Neural cell (in vitro differentiated cells): ENCODE measurements around the gene HCK. TPM values are rescaled to one million over a fixed set of nuclear protein-coding genes. Genes with fewer than 3 reads are reported as not detected.

ENCODE experiments used
- H2AFZ ChIP-seq: fragments of 200-600, 300-800 bp; sonication (generic), shearing (Covaris generic); 2 replicates; pipeline ENCODE4 v1.6.0; 2014; ENCODE audit warnings: low read depth, mild to moderate bottlenecking, antibody characterized with exemption, low read length, moderate library complexity
- H3F3A ChIP-seq: fragments of 200-600 bp; shearing (Covaris generic); 2 replicates; pipeline ENCODE4 v1.6.1; 2016; ENCODE audit warnings: mild to moderate bottlenecking, moderate library complexity, mixed read lengths, antibody characterized with exemption, low read length; ENCODE audit not compliant: insufficient read depth, poor library complexity, severe bottlenecking
- H3K27ac ChIP-seq: fragments of 200-600, 300-800 bp; sonication (generic), shearing (Covaris generic); 2 replicates; pipeline ENCODE4 v1.5.1; 2014; ENCODE audit warnings: mild to moderate bottlenecking, low read length, moderate library complexity
- H3K27me3 ChIP-seq: fragments of 300-800, 200-600 bp; sonication (generic), shearing (Covaris generic); 2 replicates; pipeline ENCODE4 v1.6.0; 2014; ENCODE audit warnings: mild to moderate bottlenecking, low read depth, low read length, moderate library complexity; ENCODE audit not compliant: insufficient read depth
- H3K36me3 ChIP-seq: fragments of 300-800, 200-600 bp; sonication (generic), shearing (Covaris generic); 2 replicates; pipeline ENCODE4 v1.5.1; 2014; ENCODE audit warnings: mild to moderate bottlenecking, antibody characterized with exemption, low read length, moderate library complexity; ENCODE audit not compliant: insufficient read depth
- H3K4me2 ChIP-seq: fragments of 300-800, 200-600 bp; sonication (generic), shearing (Covaris generic); 2 replicates; pipeline ENCODE4 v1.6.0; 2014; ENCODE audit warnings: mild to moderate bottlenecking, low read length
- H3K4me3 ChIP-seq: fragments of 300-800, 200-600 bp; sonication (generic), shearing (Covaris generic); 2 replicates; pipeline ENCODE4 v1.5.1; 2014; ENCODE audit warnings: mild to moderate bottlenecking, low read length, moderate library complexity
- H3K79me2 ChIP-seq: fragments of 200-600 bp; shearing (Covaris generic); replicated peaks from 2 replicates; pipeline ENCODE4 v1.6.0; 2014; ENCODE audit warnings: mild to moderate bottlenecking, low read length, moderate library complexity; ENCODE audit not compliant: insufficient read depth
- H3K9ac ChIP-seq: fragments of 300-800, 200-600 bp; sonication (generic), shearing (Covaris generic); 2 replicates; pipeline ENCODE4 v1.6.1; 2016; ENCODE audit warnings: mild to moderate bottlenecking, low read length, mixed read lengths
- H3K9me2 ChIP-seq: fragments of 200-600 bp; shearing (Covaris generic); 2 replicates; pipeline ENCODE4 v1.6.1; 2016; ENCODE audit warnings: mild to moderate bottlenecking, low read length, mixed read lengths; ENCODE audit not compliant: insufficient read depth
- H3K9me3 ChIP-seq: fragments of 200-600, 300-800 bp; sonication (generic), shearing (Covaris generic); 2 replicates; pipeline ENCODE4 v1.6.1; 2016; ENCODE audit warnings: mild to moderate bottlenecking, mixed run types, low read length, moderate library complexity, mixed read lengths
- H4K20me1 ChIP-seq: fragments of 200-600 bp; shearing (Covaris generic); 2 replicates; pipeline ENCODE4 v1.6.1; 2016; ENCODE audit warnings: mild to moderate bottlenecking, mixed run types; ENCODE audit not compliant: insufficient read depth
- EP300 ChIP-seq: fragments of 450-650 bp; conservative IDR thresholded peaks from 2 replicates; pipeline ENCODE4 v1.6.1; 2014; ENCODE audit warnings: antibody characterized with exemption, mild to moderate bottlenecking, moderate library complexity; ENCODE audit not compliant: poor library complexity, severe bottlenecking
- EZH2 ChIP-seq: fragments of 200-600, 300-800 bp; shearing (Covaris generic), sonication (generic); IDR thresholded peaks from 2 replicates; pipeline ENCODE4 v1.6.1; 2014; ENCODE audit warnings: antibody characterized with exemption, low read length, borderline replicate concordance, mild to moderate bottlenecking; ENCODE audit not compliant: insufficient read depth, poor library complexity, severe bottlenecking
- MXI1 ChIP-seq: fragments of 450-650 bp; conservative IDR thresholded peaks from 2 replicates; pipeline ENCODE4 v1.6.1; 2014; ENCODE audit warnings: antibody characterized with exemption, mild to moderate bottlenecking; ENCODE audit not compliant: poor library complexity, severe bottlenecking
- POLR2AphosphoS5 ChIP-seq: IDR thresholded peaks from 2 replicates; pipeline ENCODE4 v1.6.1; 2012
- RAD21 ChIP-seq: fragments of 450-650 bp; conservative IDR thresholded peaks from 2 replicates; pipeline ENCODE4 v1.6.1; 2014; ENCODE audit warnings: antibody characterized with exemption, mild to moderate bottlenecking, moderate library complexity
- SMC3 ChIP-seq: fragments of 450-650 bp; conservative IDR thresholded peaks from 2 replicates; pipeline ENCODE4 v1.6.1; 2014; ENCODE audit warnings: antibody characterized with exemption, mild to moderate bottlenecking, moderate library complexity; ENCODE audit not compliant: poor library complexity
- TAF1 ChIP-seq: IDR thresholded peaks from 2 replicates; pipeline ENCODE4 v1.6.1; 2012; ENCODE audit warnings: low read depth
- polyA plus RNA-seq: library from polyadenylated mRNA; depleted of rRNA; stranded (reverse); fragments of >200 nt; gene quantifications from 2 replicates; pipeline ENCODE4 v1.2.3, GENCODE V29; 2014
- TF ChIP-seq, protein P1 (sequence below): fragments of 450-650 bp; IDR thresholded peaks from 2 replicates; pipeline ENCODE4 v1.5.1; 2014; ENCODE audit warnings: antibody characterized with exemption, mild to moderate bottlenecking, moderate library complexity; ENCODE audit not compliant: poor library complexity, severe bottlenecking
- TF ChIP-seq, protein P2 (sequence below): IDR thresholded peaks from 2 replicates; pipeline ENCODE4 v1.6.1; 2012; ENCODE audit warnings: borderline replicate concordance

HCK gene
- polyA plus RNA-seq, 1 donor from 2014 or later: 0.58 TPM

DNA sequence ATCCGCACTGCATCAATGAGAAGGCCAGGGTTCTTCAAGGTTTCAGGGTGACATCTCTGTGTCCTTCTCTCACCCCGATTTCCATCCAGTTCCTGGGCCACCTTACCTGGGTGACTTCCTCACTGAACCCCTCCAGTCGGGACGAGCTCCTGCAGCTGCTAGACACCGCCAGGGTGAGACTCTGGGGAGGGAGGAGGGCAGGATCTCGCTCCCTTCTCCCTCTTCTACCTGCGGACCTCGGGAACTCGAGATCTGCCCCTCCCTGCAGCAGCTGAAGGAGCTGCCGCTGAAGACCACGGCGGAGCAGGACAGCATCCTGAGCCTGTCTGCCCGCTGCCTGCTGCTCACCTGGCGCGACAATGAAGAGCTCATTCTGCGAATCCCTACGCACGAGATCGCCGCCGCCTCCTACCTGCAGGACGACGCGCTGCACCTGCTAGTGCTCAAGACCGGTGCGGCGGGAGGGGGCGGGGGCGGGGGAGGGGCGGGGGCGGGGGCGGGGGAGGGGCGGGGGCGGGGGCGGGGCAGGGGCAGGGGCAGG, 34.3 kb upstream of the HCK start:
- Histone ChIP-seq H3K9me3 (no peaks in the 10 kb centered on the region), H3F3A (no peaks in the 10 kb centered on the region), H4K20me1 (no peaks in the 10 kb centered on the region), H3K9me2 (no peaks in the 10 kb centered on the region), H3K9ac (peak overlapping the region; percentile 60), H3K4me2 (peak overlapping the region; percentile 56), H3K27ac (no peak overlapping the region), H3K79me2 (no peaks in the 10 kb centered on the region), H3K36me3 (no peaks in the 10 kb centered on the region), H2AFZ (peak overlapping the region; percentile 31), H3K4me3 (peak overlapping the region; percentile 69), H3K27me3 (peaks cover 38% of the 10 kb centered on the region)
- TF ChIP-seq TAF1 (no peak), POLR2AphosphoS5 (peak; percentile 64), MXI1 (peak; percentile 12), RAD21 (peak; percentile 56), EP300 (peak; percentile 35), EZH2 (no peak), SMC3 (peak; percentile 63)
- TF ChIP-seq, protein P1, sequence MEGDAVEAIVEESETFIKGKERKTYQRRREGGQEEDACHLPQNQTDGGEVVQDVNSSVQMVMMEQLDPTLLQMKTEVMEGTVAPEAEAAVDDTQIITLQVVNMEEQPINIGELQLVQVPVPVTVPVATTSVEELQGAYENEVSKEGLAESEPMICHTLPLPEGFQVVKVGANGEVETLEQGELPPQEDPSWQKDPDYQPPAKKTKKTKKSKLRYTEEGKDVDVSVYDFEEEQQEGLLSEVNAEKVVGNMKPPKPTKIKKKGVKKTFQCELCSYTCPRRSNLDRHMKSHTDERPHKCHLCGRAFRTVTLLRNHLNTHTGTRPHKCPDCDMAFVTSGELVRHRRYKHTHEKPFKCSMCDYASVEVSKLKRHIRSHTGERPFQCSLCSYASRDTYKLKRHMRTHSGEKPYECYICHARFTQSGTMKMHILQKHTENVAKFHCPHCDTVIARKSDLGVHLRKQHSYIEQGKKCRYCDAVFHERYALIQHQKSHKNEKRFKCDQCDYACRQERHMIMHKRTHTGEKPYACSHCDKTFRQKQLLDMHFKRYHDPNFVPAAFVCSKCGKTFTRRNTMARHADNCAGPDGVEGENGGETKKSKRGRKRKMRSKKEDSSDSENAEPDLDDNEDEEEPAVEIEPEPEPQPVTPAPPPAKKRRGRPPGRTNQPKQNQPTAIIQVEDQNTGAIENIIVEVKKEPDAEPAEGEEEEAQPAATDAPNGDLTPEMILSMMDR: peak; percentile 86
- TF ChIP-seq, protein P2, sequence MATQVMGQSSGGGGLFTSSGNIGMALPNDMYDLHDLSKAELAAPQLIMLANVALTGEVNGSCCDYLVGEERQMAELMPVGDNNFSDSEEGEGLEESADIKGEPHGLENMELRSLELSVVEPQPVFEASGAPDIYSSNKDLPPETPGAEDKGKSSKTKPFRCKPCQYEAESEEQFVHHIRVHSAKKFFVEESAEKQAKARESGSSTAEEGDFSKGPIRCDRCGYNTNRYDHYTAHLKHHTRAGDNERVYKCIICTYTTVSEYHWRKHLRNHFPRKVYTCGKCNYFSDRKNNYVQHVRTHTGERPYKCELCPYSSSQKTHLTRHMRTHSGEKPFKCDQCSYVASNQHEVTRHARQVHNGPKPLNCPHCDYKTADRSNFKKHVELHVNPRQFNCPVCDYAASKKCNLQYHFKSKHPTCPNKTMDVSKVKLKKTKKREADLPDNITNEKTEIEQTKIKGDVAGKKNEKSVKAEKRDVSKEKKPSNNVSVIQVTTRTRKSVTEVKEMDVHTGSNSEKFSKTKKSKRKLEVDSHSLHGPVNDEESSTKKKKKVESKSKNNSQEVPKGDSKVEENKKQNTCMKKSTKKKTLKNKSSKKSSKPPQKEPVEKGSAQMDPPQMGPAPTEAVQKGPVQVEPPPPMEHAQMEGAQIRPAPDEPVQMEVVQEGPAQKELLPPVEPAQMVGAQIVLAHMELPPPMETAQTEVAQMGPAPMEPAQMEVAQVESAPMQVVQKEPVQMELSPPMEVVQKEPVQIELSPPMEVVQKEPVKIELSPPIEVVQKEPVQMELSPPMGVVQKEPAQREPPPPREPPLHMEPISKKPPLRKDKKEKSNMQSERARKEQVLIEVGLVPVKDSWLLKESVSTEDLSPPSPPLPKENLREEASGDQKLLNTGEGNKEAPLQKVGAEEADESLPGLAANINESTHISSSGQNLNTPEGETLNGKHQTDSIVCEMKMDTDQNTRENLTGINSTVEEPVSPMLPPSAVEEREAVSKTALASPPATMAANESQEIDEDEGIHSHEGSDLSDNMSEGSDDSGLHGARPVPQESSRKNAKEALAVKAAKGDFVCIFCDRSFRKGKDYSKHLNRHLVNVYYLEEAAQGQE: peak; percentile 63

DNA sequence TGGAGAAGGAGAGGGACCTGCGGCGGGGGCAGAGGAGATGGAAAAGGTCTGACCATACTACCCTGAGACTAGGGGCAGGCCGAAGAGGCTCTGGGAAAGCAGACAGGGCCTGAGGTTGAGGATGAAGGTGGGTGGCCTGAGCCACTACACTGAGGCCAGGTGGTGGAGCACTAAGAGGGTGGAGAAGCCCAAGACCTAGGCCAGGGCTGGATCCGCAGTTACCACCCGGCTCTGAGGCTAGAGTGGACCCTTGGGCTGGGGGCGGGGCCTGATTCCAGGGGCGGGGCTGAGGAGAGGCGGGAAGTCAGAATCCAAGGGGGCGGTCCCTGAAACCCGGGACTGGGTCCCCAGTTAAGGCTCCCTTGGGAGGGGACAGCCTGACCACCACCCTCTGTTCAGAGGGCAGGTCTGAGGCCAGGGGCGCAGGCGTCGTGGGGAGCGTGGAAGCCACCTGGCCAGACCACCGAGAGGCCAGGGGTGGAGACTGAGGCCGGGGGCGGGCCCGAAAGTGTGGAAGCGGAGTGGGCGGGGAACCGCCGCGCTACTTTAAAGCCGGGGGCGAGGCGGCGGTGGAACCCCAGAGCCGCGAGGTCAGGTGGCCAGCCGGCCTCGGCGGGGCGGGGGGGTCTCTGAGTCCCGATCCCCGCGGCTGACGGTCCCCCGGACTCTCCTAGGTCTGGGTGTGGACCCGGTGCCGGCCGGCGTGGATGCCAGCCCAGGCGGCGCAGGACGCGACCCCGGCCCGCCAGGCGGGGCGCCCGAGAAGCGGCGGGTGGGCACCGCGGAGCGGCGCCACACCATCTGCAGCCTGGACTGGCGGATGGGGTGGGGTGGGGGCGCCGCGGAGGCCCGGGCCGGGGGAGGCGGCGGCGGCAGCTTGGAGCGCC, 33.5 kb upstream of the HCK start:
- Histone ChIP-seq H3K4me3 (peak overlapping the region; percentile 69), H3K4me2 (peak overlapping the region; percentile 56), H4K20me1 (no peaks in the 10 kb centered on the region), H3K27ac (no peak overlapping the region), H3K9ac (peak overlapping the region; percentile 42), H3K79me2 (no peaks in the 10 kb centered on the region), H2AFZ (peak overlapping the region; percentile 16), H3F3A (no peaks in the 10 kb centered on the region), H3K36me3 (no peaks in the 10 kb centered on the region), H3K9me2 (no peaks in the 10 kb centered on the region), H3K27me3 (peaks cover 38% of the 10 kb centered on the region), H3K9me3 (no peaks in the 10 kb centered on the region)
- TF ChIP-seq, protein P1: peak; percentile 63
- TF ChIP-seq, protein P2: no peak
- no peak for TF ChIP-seq EZH2
- TF ChIP-seq POLR2AphosphoS5: no peak
